ENCODE measurements around the gene PLCG2.
A peak's percentile ranks its signal among the peaks of the same experiment; 100 is the strongest.

PLCG2 gene

GRCh38 chr16:81817296-81817695 lies 38.2 kb downstream of the PLCG2 start:
- peak; percentile 21 for DNase-seq

GRCh38 chr16:81817789-81818567 lies 38.9 kb downstream of the PLCG2 start:
- no peak for DNase-seq

GRCh38 chr16:81818568-81818896 lies 39.4 kb downstream of the PLCG2 start:
- peak; percentile 8 for DNase-seq

GRCh38 chr16:81818905-81819304 lies 39.8 kb downstream of the PLCG2 start:
- no peak for DNase-seq

- no peak for DNase-seq
Observed at GRCh38 chr16:81821436-81822128, 42.5 kb downstream of the PLCG2 start.

GRCh38 chr16:81823111-81823510 lies 44.0 kb downstream of the PLCG2 start:
- no peak for DNase-seq

- no peak for DNase-seq
Observed at GRCh38 chr16:81823734-81824133, 44.6 kb downstream of the PLCG2 start.

- no peak for DNase-seq
Observed at GRCh38 chr16:81826523-81826922, 47.4 kb downstream of the PLCG2 start.

- DNase-seq, result no peak
Observed at GRCh38 chr16:81830845-81831540, 51.9 kb downstream of the PLCG2 start.

- DNase-seq, result no peak
Observed at GRCh38 chr16:81831722-81832126, 52.6 kb downstream of the PLCG2 start.

GRCh38 chr16:81832801-81833547 lies 53.9 kb downstream of the PLCG2 start:
- no peak for DNase-seq

- no peak for DNase-seq
Observed at GRCh38 chr16:81833751-81834150, 54.7 kb downstream of the PLCG2 start.

GRCh38 chr16:81834868-81835267 lies 55.8 kb downstream of the PLCG2 start:
- no peak for DNase-seq

- DNase-seq, result no peak
Observed at GRCh38 chr16:81836279-81837054, 57.4 kb downstream of the PLCG2 start.

- DNase-seq, result no peak
Observed at GRCh38 chr16:81837312-81837751, 58.2 kb downstream of the PLCG2 start.

GRCh38 chr16:81838794-81839193 lies 59.7 kb downstream of the PLCG2 start:
- DNase-seq, result no peak

GRCh38 chr16:81841722-81842121 lies 62.6 kb downstream of the PLCG2 start:
- no peak for DNase-seq

- DNase-seq, result no peak
Observed at GRCh38 chr16:81842564-81843242, 63.6 kb downstream of the PLCG2 start.

GRCh38 chr16:81843243-81843582 lies 64.1 kb downstream of the PLCG2 start:
- no peak for DNase-seq

GRCh38 chr16:81843683-81844082 lies 64.6 kb downstream of the PLCG2 start:
- no peak for DNase-seq

- no peak for DNase-seq
Observed at GRCh38 chr16:81846105-81846504, 67.0 kb downstream of the PLCG2 start.

GRCh38 chr16:81848306-81848853 lies 69.3 kb downstream of the PLCG2 start:
- no peak for DNase-seq
